Upper lobe of right lung (tissue), 1 donor: ENCODE data around the gene MATN3. TPM values are rescaled to one million over a fixed set of nuclear protein-coding genes. Genes with fewer than 3 reads are reported as not detected.

Experiments used
- ATAC-seq: fragments of 200-7000 bp; cut with Tn5 transposase; one replicate; pipeline ENCODE4 v1.9.1; 2020; ENCODE audit warnings: mild to moderate bottlenecking, moderate library complexity
- DNase-seq: peaks from one replicate; pipeline ENCODE4 v3.0.0-alpha.2; 2020
- H3K27ac ChIP-seq: fragments of 200-600 bp; one replicate; pipeline ENCODE4 v1.8.0; 2022
- H3K27me3 ChIP-seq: fragments of 200-600 bp; one replicate; pipeline ENCODE4 v1.8.0; 2022; ENCODE audit warnings: mild to moderate bottlenecking
- H3K36me3 ChIP-seq: fragments of 200-600 bp; one replicate; pipeline ENCODE4 v1.8.0; 2022
- H3K4me1 ChIP-seq: fragments of 200-600 bp; one replicate; pipeline ENCODE4 v1.8.0; 2022
- H3K4me3 ChIP-seq: fragments of 200-600 bp; one replicate; pipeline ENCODE4 v1.8.0; 2022; ENCODE audit warnings: mild to moderate bottlenecking
- H3K9me3 ChIP-seq: fragments of 200-600 bp; one replicate; pipeline ENCODE4 v1.8.0; 2022
- intact Hi-C: fragments of 100-400 bp; cut with DNase I; formaldehyde crosslinking; loops from one replicate; pipeline ENCODE4 v1.11.0; 2022
- total RNA-seq: library from RNA; stranded (reverse); fragmentation: NEBNext Ultra II Directional; extraction: Animal tissue kit (Norgen Biotek cat#: 25700); gene quantifications from one replicate; pipeline ENCODE4 v1.2.1, GENCODE V29; 2021
- TF ChIP-seq, protein P1 (sequence below): fragments of 200-600 bp; IDR thresholded peaks from one replicate; pipeline ENCODE4 v1.8.0; 2022; ENCODE audit warnings: antibody characterized with exemption
- donor health status: DM: no; HTN: yes; CAD: no; lungs with severe emphysema.

Gene MATN3
- total RNA-seq, 1 donor from 2014 or later = 11.7 TPM

DNA sequence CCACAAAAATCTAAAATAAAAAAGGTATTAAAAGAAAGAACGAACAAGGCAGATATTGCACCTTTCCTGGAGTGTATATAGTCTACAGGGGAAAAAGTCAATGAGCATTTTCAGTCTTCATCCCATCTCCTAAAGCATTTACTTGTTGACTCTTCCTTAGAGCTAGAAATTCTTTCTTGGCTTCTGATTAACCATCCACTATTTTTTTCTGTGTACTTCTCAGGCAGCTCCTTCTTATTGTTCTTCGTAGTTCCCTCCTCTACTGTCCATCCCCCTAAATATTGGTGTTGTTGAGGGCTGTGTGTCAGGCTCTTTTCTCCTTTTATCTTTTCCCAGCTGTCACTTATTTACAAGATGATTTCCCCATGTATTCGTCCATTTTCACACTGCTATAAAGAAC is 42.5 kb upstream of the MATN3 start:
- no peaks in the 10 kb centered on the region for H3K27me3 ChIP-seq
- H3K36me3 ChIP-seq = no peaks in the 10 kb centered on the region
- no peaks in the 10 kb centered on the region for H3K9me3 ChIP-seq
- no peak for DNase-seq
- TF ChIP-seq, protein P1, sequence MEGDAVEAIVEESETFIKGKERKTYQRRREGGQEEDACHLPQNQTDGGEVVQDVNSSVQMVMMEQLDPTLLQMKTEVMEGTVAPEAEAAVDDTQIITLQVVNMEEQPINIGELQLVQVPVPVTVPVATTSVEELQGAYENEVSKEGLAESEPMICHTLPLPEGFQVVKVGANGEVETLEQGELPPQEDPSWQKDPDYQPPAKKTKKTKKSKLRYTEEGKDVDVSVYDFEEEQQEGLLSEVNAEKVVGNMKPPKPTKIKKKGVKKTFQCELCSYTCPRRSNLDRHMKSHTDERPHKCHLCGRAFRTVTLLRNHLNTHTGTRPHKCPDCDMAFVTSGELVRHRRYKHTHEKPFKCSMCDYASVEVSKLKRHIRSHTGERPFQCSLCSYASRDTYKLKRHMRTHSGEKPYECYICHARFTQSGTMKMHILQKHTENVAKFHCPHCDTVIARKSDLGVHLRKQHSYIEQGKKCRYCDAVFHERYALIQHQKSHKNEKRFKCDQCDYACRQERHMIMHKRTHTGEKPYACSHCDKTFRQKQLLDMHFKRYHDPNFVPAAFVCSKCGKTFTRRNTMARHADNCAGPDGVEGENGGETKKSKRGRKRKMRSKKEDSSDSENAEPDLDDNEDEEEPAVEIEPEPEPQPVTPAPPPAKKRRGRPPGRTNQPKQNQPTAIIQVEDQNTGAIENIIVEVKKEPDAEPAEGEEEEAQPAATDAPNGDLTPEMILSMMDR = no peak
- no peak for ATAC-seq
- intact Hi-C loops = no loop called here
- H3K4me1 ChIP-seq = peaks cover 11% of the 10 kb centered on the region
- H3K27ac ChIP-seq = no peak overlapping the region
- no peak overlapping the region for H3K4me3 ChIP-seq

DNA sequence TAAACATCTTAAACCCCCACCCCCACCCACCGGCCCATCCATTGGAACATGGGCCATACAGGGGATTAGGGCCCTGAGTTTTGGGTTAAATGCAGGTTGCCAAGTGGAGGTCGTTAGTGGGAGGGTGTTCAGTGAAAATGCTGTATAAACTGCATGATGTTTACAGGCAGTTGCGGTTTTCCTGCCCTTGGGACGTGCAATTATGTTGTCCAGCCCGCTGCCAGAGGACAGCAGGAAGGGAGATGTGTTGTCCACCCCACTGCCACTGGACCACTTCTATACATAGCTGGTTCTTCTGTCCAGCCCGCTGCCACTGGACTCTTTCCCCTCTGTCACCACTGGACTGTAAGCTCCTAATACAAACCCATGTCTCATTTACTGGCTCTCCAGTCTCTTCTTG is 41.7 kb upstream of the MATN3 start:
- TF ChIP-seq, protein P1 = no peak
- intact Hi-C loops = no loop called here
- no peak for DNase-seq
- H3K4me1 ChIP-seq = peaks cover 18% of the 10 kb centered on the region
- no peaks in the 10 kb centered on the region for H3K36me3 ChIP-seq
- no peak for ATAC-seq
- H3K27ac ChIP-seq = no peak overlapping the region
- H3K27me3 ChIP-seq = no peaks in the 10 kb centered on the region
- no peak overlapping the region for H3K4me3 ChIP-seq
- no peaks in the 10 kb centered on the region for H3K9me3 ChIP-seq

DNA sequence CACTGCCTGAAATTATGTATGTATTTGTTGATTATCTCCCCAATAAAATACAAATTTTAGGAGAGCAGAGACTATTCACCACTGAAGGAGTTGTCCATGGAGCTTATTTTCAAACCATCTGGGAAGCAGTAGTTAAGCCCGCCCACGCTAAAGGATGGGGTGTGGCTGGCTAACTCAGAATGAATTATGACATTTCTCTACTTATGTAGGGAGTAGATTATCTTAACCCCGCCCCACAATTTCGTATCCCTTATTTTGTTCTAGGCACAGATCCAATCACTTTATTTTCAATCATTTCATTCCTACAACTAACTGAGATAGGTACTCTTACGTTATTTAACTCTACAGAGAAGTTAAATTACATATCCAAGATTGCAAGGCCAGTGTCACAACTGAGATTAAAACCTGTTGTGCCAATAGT is 40.4 kb upstream of the MATN3 start:
- ATAC-seq (peak; percentile 48), DNase-seq (peak; percentile 85)
- intact Hi-C loops = no loop called here
- peaks cover 30% of the 10 kb centered on the region for H3K4me1 ChIP-seq
- H3K27me3 ChIP-seq = no peaks in the 10 kb centered on the region
- no peaks in the 10 kb centered on the region for H3K36me3 ChIP-seq
- no peaks in the 10 kb centered on the region for H3K9me3 ChIP-seq
- peak overlapping the region; percentile 84 for H3K4me3 ChIP-seq
- TF ChIP-seq, protein P1 = no peak
- H3K27ac ChIP-seq = peak overlapping the region; percentile 98

DNA sequence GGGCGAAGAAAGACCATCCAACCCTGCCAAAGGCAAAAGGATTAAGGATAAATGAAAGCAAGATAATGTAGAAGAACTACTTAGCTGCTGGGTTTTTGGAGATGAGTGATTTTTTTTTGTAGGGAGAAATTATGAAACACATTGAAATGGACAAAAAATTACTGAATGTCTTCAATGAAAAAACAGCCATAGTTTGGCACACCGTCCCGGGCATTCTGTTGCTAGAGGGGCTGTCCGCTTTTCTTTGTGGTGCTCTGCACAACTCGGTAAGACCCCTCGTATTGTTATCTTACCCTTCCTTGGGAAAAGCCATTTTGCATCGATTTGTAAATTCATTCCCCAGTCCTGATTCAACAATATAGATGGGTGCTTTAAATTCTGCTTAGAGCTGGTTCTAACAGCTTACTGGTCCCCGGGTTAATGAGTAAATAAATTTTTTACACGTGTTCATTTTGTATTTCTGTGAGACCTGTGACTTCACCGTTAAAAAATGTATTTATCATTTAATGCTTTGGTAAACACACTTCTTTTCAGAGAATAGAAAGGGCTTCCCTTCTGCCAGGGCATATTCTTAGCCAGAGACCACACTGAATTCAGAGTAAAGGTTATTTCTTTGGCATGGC is 39.9 kb upstream of the MATN3 start:
- H3K4me1 ChIP-seq = peaks cover 34% of the 10 kb centered on the region
- TF ChIP-seq, protein P1 = no peak
- DNase-seq (no peak), ATAC-seq (no peak)
- no peaks in the 10 kb centered on the region for H3K36me3 ChIP-seq
- peak overlapping the region; percentile 98 for H3K27ac ChIP-seq
- H3K4me3 ChIP-seq = peak overlapping the region; percentile 84
- no peaks in the 10 kb centered on the region for H3K27me3 ChIP-seq
- no peaks in the 10 kb centered on the region for H3K9me3 ChIP-seq
- intact Hi-C loops = no loop called here

DNA sequence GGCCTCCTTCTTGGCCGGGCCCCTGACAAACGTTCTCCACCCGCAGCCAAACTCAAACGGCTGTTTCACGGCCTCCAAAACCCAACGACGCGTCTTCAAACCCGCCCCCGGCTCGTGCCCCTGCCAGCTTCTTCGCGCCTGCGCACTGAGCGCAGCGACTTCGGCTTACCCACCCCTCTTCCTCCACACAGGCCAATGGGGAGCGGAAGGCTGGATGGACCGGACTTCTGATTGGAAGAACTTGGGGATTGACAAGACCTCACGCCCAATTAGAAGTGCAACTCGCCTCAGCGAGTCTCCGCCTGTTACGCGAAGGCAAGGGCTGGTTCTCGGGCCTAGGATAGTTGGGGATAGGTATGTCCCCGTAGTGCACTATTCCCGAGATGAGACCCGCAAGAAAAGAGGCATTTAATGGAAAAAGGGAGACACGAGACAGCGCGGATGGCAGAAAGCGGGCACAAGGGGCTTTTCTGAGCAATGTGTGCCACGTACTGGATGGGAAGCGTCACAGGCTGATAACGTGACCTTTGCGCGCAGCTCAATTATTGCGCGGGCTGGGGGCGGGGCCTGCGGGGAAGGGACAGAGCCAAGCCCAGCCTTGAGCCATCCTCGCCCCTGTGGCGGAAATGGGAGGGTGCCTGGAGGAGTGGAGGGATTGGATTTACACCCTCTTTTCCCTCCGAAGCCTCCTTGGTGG is 39.2 kb upstream of the MATN3 start, which contains the start of gene LAPTM4A:
Gene LAPTM4A (minus strand): TSS at position 97 of the 697 bp plus-strand sequence. CDS start 108 bp downstream, outside the sequence.
- H3K4me3 ChIP-seq = peak within 1 kb of the TSS; percentile 84
- DNase-seq (peak; percentile 99), ATAC-seq (peak; percentile 97)
- no peaks in the 10 kb centered on the region for H3K27me3 ChIP-seq
- peaks cover 34% of the 10 kb centered on the region for H3K4me1 ChIP-seq
- H3K27ac ChIP-seq = peak within 1 kb of the TSS; percentile 98
- no peaks in the 10 kb centered on the region for H3K36me3 ChIP-seq
- intact Hi-C loops = no loop called here
- H3K9me3 ChIP-seq = no peaks in the 10 kb centered on the region
- TF ChIP-seq, protein P1 = peak; percentile 10
